Occipital lobe (tissue), 2 donors: ENCODE data around the gene LY6G5C. TPM values are rescaled to one million over a fixed set of nuclear protein-coding genes. Genes with fewer than 3 reads are reported as not detected.

Source experiments
- DNase-seq: peaks from one replicate; lab custom pipeline; 2025; lab: John Stamatoyannopoulos, UW
- total RNA-seq: library from RNA; depleted of rRNA; stranded (reverse); fragments of >200 nt; gene quantifications from one replicate; pipeline ENCODE4 v1.2.3, GENCODE V29; 2014

LY6G5C gene, protein sequence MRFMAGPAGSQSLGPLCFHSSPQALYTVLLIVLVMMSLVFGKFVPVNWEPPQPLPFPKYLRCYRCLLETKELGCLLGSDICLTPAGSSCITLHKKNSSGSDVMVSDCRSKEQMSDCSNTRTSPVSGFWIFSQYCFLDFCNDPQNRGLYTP
- total RNA-seq = 3.1 TPM

DNA sequence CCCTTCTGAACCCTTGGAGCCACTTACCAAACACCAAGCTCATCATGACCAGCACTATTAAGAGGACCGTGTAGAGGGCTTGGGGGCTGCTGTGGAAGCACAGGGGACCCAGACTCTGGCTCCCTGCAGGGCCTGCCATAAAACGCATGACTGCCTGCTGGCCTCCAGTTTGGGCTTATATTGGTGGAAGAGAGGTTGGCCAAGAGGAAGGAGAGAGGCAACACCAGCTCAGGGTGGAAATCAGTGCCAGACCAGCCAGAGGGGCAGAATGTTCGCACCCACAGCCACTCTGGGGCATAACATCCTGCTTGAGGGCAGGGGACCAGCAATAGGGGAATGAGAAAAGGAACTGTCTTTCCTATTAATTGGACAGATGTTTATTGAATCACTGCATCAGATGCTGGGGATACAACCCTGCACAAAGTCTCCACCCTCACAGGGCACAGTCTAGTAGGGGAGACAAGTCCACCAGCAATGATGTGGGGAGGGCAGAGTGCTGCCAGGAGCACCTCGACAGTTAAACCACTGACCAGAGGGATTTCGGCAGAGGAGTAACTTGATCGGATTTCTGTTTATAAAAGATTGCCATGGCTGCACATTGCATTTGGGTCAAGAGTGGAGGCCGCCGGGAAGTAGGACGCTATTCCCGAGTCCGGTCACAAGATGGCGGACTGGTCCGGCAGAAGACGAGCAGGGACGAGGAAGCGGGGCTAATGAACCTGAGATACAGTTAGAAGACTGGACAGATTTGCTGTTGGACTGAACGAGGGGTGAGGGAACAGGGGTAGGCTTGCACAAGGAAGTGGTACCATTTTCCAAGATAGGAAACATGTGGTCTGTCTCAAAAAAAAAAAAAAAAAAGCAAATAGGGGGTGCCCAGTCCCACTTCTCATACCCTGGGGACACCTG is at the start of gene LY6G5C:
Gene LY6G5C (minus strand): TSS at position 842 of the 909 bp plus-strand sequence. CDS start 694 bp downstream, at position 148.
- DNase-seq = peak; percentile 77

DNA sequence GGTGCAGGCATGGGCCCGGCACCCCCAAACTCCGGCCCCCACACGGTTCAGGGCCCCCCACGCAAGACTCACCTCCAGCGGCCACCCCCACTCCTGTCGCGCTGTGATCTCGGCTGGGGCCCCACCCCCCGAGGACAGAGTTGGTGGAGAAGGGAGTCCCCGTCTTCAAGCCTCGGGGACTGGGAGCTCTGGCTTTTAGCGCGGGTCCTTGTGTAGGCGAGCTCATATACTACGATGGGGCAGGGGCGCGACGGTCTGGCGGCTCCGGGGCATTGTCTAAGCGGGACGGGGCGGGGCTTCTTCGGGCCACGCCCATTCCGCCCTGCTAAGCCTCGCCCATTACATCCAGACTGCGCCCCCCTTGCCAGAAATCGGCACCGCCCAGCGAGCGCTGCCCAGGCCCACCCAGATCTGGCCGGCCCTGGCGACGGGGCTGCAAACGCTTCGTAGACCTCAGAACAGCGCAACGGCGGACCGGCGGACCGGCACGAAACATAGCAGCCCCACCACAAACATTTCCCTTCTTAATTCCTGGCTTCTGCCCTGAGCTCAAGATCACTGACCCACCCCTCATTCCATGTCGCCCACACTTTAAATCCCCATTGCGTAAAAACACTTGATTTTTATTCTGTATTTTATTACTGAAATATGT is 49.2 kb upstream of the LY6G5C start:
- DNase-seq = peak; percentile 27

DNA sequence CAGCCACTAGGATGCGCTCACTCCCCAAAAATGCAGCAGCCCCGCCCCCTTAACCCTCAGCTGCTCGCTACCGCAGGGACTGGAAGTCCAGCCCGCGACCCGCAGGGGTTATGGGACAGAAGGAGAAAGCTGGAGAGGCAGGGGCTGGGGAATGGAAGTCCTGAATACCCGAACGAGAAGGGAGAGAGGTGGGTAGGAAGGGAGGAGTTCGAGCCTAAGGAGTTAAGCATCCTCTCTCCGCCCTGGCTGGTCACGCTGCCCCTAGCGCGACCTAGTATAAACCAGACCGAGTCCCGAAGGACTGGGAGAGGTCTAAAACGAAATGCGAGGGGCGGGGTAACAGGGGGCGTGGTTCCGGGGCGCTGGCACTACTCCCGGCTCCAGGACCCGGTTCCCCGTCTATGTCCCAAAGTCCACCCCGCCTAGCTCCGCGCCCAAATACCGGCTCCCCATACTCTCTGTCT is 48.7 kb upstream of the LY6G5C start:
- DNase-seq = peak; percentile 48

DNA sequence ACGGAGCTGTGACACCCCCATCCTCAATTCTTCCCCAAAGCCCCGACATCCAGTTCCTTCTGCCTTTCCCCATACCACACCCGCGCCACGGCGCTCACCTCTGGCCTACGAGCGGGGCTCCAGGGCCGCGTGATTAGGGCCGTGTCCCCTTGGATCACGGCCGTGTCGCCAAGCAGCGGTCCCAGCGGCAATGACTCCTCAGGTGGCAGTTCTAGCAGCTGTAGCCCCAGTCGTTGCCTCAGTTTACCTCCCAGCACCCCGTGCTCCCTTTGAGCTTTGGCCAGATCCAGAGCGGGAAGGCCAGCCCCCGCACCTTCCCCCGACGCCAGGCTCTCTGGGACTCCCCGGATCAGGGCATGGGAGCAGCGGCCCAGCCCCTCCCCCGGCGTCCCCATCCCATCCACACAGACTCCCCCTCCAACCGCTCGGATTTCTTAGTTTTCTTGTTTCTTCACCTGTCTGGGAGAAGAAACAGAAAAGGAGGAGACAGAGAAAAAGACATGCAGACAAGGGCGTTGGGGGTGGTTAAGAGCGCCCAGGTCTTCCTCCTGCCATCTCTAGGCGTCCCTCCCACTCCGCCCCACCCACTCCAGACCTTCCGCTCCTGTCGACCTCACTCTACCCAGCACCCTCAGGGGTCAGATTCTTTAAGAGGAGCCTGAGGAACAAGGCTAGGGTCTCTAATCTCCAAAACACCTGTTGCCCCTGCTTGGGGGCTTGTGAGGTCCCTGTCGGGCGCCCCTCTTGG is 48.1 kb upstream of the LY6G5C start, which contains the start of gene DDAH2:
Gene DDAH2 (minus strand): TSS at position 533 of the 748 bp plus-strand sequence. CDS start 138 bp downstream, at position 395.
- no peak for DNase-seq

DNA sequence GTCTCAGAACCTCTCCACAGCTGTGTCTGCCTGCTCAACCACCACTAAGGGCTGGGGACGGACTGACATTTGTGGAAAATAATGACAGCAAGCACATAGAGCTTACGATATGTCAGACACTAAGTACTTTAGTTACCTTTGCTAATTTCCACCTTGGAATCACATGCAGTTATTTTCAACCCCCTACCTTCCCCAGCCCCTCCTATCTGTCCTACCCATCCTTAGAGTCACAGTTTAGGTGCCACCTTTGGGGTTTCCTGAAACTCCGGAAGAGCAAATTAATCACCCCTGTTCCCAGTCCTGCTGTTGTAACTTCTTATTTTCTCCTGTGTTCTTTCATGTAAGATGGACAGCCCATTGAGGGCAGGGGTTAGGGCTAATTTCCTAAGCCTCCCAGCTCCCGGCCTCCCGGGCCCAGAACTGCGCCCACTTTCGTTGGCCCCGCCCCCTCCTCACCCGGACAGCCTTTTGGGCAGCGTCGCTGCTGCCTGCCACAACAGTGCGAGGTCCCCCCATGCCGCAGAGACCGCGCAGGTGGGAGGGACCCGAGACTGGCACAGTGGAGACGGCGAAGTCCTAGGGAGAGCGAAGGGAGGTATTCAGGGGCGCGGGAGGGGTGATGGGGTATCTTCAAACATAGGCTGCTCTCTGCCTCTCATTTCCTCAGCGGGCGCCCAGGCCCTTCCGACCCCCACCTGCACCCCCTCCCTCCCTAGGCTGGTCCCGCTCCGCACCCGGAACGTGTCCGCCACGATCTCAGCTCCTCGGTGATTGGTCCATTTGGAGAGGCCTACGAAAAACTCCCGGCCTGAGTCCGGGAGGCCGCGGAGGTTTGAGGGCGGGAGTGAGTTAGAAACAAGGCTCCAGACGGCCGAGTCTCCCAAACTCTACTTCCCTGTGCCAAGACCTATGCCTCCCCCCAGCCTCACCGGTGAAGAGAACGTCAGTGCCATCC is 47.1 kb upstream of the LY6G5C start:
- no peak for DNase-seq

DNA sequence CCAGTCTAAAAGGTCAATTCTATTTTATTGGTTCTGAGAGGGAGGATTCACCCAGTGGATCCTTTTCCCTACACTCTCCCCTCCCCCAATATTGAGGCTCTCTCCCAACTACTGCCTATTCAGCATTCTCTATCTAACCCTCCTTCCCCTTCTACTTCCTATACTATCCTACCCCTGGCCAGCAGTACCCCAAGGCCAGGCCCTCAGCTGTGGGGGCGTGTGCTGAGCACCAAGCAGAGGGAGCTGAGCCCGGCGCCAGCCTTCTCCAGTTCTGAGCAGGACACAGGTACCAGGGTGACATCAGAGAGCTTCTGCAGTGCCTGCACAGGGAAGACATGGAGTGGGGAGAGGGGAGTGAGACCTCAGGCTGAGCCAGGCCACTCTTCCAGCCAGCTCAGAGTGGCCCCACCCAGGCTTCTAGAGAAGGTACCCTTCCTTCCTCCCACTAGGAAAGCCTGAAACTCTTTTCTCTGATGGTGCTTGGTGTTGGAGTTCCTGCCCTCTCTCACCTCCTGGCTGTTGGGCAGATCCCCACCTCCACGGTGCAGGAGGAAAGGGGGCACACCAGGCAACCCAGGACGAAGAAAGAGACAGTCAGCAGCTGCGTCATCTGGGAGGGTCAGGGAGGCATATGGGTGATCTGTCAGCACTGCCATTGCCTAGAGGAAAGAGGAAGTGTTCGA is 46.3 kb upstream of the LY6G5C start:
- DNase-seq = no peak

DNA sequence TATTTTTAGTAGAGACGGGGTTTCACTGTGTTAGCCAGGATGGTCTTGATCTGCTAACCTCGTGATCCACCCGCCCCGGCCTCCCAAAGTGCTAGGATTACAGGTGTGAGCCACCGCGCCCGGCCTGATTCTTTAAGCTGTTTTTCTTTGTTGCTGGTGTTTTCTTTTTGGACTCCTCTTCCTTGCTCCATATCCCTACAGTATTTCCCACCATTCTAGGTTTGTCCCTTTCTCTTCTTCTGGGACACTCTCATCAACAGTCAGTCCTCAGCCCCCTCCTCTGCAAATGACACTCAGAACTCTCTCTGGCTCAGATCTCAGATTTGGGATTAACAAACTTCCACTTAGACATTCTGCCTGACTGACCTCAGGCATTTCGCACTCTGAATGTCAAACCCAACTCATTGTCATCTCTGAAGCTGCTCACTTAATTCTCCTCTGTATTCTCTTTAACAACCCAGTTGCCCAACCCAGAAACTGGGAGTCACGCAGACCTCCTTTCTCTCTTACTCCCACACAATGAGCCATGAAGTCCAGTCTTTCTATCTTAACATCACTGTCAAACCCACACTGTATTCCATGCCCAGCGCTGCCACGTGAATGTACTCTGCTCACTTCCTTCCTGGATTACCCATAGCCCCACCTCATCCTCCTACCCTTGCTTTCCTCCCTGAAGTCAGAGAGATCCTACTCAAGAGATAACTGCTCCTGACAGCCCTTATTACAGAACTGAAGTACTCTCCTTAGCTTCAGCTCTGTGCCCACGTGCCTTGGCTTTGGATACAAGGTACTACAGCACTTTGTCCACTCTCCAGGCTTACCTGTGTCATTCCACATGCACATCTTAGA is 44.9 kb upstream of the LY6G5C start:
- DNase-seq = no peak

DNA sequence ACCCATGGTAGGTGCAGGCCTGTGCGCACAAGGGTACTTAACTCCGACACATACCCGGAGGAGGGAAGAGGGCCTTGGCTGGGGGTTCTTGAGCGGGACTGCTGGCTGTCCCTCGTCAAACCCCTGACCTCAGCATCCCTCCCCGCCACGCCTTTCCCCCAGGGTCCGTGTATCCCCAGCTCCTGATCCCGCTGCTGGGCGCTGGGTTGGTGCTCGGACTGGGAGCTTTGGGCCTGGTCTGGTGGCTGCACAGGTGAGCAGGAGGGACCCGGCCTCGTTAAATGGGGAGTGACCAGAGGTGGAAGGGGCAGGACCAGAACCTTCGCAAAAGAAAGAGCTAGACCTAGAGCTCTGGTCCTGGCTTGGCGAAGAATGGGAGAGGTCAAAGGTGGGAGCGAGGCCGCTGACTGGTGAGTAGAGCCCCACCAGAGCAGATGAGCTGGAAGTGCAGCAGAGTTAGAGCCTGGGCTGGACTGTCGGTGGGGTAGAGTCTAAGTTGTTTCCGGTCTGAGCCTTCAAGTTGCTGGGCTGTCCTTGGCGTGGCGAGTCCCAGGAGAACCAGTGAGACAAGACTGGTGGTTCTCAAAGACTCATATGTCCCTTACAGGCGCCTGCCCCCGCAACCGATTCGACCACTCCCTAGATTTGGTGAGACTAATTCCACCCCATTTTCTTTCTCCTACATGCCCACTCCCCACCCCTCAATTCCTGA is 43.3 kb upstream of the LY6G5C start:
- DNase-seq = no peak

DNA sequence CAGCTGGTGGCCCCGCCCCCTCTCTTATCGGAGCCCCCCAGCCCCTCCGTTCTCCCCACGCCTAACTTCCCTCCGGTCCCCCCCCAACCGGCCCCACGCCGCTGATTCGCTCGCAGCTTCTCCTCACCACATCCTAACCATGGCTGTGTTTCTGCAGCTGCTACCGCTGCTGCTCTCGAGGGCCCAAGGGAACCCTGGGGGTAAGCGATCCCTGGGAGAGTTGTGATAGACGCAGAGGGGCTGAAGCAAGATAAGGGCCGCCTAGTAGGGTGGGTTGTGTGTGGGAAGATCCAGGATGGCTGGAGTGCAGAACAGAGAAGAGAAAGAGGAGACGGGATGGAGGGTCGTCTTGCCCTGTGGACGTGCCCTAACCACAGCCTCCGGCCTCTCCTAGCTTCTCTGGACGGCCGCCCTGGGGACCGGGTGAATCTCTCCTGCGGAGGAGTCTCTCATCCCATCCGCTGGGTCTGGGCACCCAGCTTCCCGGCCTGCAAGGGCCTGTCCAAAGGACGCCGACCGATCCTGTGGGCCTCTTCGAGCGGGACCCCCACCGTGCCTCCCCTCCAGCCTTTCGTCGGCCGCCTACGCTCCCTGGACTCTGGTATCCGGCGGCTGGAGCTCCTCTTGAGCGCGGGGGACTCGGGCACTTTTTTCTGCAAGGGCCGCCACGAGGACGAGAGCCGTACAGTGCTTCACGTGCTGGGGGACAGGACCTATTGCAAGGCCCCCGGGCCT is 42.5 kb upstream of the LY6G5C start, which contains the start of gene MPIG6B:
Gene MPIG6B (plus strand): TSS at position 129 of the 735 bp plus-strand sequence. CDS start 11 bp downstream, at position 140.
- DNase-seq = no peak

DNA sequence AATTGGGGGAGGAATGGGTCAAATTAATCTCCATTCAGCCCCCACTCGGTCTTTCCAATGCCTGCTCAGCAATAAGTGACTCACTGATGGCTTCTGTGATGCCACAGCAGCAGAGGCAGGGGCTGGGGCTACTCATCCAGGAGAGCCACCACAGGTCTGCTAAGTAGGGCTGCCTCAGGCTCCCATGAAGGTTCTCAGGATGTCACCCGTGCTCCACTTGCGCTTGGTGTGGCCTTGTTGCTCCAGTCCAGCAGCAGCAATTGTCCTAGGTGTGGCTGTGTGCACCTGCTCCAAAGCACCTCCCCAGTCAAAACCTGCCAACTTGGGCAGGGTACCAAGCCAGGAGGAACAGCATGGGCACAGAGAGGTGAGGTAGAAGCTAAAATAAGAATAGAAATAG is 41.3 kb upstream of the LY6G5C start:
- DNase-seq = no peak

DNA sequence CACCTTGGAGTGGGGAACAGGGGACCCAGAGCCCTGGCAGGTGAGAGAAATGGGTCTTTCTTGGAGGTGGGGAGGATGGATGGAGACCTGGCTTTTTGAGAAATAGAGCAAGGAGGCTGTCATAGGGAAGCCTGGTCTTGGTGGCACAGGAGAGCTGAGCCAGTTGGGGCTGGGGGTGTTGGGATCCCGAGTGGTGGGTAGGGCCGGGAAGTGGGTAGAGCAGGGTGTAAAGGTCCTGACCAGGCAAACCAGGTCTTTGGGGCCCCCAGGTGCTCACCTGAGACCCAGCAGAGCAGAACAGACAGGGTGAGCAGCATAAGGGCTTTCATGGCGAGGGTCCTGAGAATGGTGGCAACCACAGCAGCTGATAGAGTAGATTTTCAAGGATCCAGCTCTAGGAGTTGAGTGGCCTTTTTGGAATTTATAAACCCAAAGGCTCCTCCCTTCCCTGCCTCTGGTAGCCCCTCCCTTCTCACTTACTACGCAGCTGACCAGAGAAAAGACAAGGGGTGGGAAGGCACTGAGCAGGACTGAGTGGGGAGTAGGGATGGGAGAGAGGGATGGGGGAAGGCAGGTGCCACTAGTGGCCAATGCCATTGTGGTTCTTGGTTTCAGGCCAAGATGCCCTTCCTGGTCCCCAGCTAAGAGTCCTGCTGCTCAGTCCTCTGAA is 40.6 kb upstream of the LY6G5C start, which contains the start of gene LY6G6C:
Gene LY6G6C (minus strand): TSS at position 396 of the 670 bp plus-strand sequence. CDS start 67 bp downstream, at position 329.
- DNase-seq = no peak

DNA sequence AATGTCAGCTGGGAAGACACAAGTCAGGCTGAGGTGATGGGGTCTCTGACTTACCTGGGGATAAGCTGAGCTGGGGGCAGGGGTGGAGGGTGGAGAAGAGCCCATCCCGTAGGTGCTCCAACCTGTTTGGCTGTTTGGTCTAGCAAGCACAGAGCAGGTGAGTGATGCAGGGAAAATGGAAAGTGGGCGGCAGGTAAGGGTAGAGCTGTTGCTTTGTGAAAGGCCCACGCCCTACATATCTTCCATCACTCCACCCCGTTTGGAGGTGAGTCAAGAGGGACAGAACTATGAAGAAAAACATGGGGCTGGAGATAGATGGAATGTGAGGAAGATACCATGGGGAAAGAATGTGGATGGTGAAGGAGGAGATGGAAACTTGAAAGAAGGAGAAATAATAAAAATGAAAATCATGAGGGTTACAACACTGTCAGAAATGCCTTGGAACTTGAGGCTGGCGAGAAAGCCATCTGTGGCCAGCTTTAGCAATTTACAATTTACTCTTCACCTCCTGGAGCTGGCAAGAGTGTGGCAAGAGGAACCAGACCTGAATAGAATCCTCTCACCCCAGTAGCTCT is 39.4 kb upstream of the LY6G5C start:
- no peak for DNase-seq

DNA sequence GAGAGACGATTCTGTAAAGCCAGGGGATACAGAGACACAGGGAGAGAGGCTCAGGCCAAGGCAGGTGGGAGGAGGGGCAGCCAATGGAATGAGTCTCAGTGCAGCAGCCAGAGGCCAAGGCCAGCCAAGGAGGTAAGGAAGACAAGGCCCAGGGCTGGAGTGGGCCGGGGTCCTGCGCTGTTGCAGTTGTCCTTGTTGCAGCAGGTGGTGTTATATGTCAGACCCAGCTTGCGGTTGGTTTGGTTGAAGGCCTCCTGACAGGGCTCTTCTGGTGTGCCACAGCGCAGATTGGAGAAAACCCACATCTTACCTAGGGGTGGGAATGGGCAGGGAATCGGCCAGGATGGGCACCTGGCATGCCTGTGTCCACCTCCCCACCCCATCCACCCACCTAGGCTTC is 38.1 kb upstream of the LY6G5C start:
- no peak for DNase-seq

DNA sequence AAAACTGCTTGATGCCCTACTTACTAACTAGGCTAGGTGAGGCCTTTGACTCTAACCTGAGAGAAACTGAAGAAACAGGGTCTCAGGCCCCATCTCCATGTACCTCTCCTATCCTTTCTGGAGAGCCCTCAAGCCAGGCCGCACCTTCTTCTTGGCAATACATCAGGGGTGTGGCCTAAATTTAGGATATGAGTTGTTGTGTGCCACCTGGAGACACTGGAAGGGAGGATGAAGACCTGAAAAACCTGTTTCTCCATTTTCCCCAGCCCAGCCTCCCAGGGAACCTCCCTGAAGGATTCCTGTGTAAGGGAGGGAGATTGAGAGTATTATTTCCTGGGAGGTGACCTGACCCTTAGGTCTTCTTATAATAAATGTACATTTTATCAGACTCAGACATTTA is 37.4 kb upstream of the LY6G5C start:
- DNase-seq = no peak

DNA sequence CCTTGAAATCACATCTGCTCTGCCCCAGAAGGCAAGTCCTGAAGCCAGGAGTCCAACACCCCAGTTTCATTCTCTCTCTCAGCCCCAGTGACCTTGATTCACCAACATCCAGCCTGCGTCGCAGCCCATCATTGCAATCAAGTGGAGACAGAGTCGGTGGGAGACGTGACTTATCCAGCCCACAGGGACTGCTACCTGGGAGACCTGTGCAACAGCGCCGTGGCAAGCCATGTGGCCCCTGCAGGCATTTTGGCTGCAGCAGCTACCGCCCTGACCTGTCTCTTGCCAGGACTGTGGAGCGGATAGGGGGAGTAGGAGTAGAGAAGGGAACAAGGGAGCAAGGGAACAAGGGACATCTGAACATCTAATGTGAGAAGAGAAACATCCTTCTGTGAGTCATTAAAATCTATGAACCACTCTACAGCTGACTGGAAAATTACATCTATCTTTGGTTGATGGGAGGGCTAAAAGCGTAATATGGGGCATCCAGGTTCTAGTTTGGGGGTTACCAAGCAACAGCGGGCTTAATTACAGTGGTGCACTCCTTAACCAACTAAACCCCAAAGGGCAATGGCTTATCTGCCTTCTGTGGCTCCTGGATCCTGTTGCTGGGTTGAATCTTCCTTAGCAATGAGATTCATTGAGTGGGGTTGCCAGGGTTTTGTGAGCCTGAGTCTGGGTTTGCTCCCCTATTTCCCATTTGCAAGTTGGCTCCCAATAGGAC is 36.8 kb upstream of the LY6G5C start:
- DNase-seq = no peak
